Uterus (tissue), 4 donors: Measurements from ENCODE around the gene CST9. TPM values are rescaled to one million over a fixed set of nuclear protein-coding genes. Genes with fewer than 3 reads are reported as not detected.
"Not testable (repeated sequence)": the region's sequence is repeated elsewhere in the genome, so short reads cannot be mapped to it uniquely, and the experiment has no call there.

Experiments used
- DNase-seq, 2 donors: peaks; one replicate each; pipeline ENCODE4 v3.0.0-alpha.2; 2019 to 2020
- H3K27ac ChIP-seq, 2 donors: fragments of 200-600 bp; sonication (generic); 1 replicate in 1 of 2; 2 replicates in 1 of 2; pipeline ENCODE4 v1.5.1; 2016 to 2018
- H3K27me3 ChIP-seq, 2 donors: fragments of 200-600 bp; sonication (generic); one replicate each; pipeline ENCODE4 v1.5.1; 2018 to 2019; ENCODE audit warnings: control low read depth in 1 of 2
- H3K36me3 ChIP-seq, 2 donors: fragments of 200-600 bp; sonication (generic); one replicate each; pipeline ENCODE4 v1.5.1; 2019; ENCODE audit warnings: control low read depth in 1 of 2
- H3K4me1 ChIP-seq, 2 donors: fragments of 200-600 bp; sonication (generic); one replicate each; pipeline ENCODE4 v1.5.1; 2018 to 2019; ENCODE audit warnings: control low read depth in 1 of 2
- H3K4me3 ChIP-seq, 2 donors: fragments of 200-600 bp; sonication (generic); 1 replicate in 1 of 2; 2 replicates in 1 of 2; pipeline ENCODE4 v1.5.1; 2018 to 2019; ENCODE audit warnings: mild to moderate bottlenecking in 1 of 2
- H3K9me3 ChIP-seq, 2 donors: fragments of 200-600 bp; sonication (generic); one replicate each; pipeline ENCODE4 v1.5.1; 2019; ENCODE audit warnings: control low read depth in 1 of 2
- POLR2A ChIP-seq, 2 donors: fragments of 450-650 bp; IDR thresholded peaks; one replicate each; pipeline ENCODE4 v1.6.1; 2016; ENCODE audit warnings: antibody characterized with exemption in 2 of 2, mild to moderate bottlenecking in 1 of 2, moderate library complexity in 1 of 2
- intact Hi-C: fragments of 100-400 bp; cut with DNase I; formaldehyde crosslinking; loops from one replicate; pipeline ENCODE4 v1.15.1; 2023; ENCODE audit warnings: low total_unique reads
- total RNA-seq, 4 donors: library from RNA; depleted of rRNA in 3 of 4; stranded (reverse); fragments of >200 nt in 3 of 4; gene quantifications; one replicate each; pipeline versions ENCODE4 v1.1.0 to v1.2.4, GENCODE V29; 2014 to 2023
- TF ChIP-seq, protein P1 (sequence below), 4 experiments: fragments of 200-600 bp in 2 of 4; fragments of 450-650 bp in 2 of 4; sonication (generic) in 2 of 4; IDR thresholded peaks; one replicate each; pipeline ENCODE4 v1.5.1; 2016 to 2019; ENCODE audit warnings: antibody characterized with exemption in 4 of 4, mild to moderate bottlenecking in 2 of 4, moderate library complexity in 1 of 4
- donor health status: DM: yes; HTN: yes; CAD: no.

Gene CST9
- total RNA-seq, 4 donors from 2014 or later, result not detected

DNA sequence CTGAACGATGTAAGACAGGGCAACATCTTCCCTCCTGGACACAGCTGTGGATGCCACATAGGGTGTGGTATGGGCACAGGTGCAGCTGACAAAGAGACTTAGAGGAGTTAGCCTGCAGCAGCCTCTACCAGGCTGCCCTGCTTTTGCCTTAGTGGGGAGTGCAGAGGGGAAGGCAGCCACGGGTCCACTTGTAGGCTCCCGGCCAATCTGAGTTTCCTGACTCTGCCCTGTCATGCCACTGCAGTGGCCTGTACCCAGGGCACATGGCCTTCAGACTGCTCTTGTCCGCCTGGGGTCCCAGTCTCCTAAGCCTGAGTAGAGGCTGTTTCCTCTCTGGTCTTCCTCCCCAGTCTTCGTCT, 20.3 kb downstream of the CST9 start:
- Histone ChIP-seq H3K9me3 (no peaks in the 10 kb centered on the region), H3K36me3 (no peaks in the 10 kb centered on the region), H3K4me3 (no peak overlapping the region), H3K4me1 (no peaks in the 10 kb centered on the region), H3K27me3 (no peaks in the 10 kb centered on the region), H3K27ac (no peak overlapping the region)
- intact Hi-C loops, result no loop called here
- TF ChIP-seq, protein P1, sequence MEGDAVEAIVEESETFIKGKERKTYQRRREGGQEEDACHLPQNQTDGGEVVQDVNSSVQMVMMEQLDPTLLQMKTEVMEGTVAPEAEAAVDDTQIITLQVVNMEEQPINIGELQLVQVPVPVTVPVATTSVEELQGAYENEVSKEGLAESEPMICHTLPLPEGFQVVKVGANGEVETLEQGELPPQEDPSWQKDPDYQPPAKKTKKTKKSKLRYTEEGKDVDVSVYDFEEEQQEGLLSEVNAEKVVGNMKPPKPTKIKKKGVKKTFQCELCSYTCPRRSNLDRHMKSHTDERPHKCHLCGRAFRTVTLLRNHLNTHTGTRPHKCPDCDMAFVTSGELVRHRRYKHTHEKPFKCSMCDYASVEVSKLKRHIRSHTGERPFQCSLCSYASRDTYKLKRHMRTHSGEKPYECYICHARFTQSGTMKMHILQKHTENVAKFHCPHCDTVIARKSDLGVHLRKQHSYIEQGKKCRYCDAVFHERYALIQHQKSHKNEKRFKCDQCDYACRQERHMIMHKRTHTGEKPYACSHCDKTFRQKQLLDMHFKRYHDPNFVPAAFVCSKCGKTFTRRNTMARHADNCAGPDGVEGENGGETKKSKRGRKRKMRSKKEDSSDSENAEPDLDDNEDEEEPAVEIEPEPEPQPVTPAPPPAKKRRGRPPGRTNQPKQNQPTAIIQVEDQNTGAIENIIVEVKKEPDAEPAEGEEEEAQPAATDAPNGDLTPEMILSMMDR (IDR thresholded peaks at IDR 0.05), result no peak
- TF ChIP-seq POLR2A (IDR thresholded peaks at IDR 0.05), result no peak
- no peak for DNase-seq

DNA sequence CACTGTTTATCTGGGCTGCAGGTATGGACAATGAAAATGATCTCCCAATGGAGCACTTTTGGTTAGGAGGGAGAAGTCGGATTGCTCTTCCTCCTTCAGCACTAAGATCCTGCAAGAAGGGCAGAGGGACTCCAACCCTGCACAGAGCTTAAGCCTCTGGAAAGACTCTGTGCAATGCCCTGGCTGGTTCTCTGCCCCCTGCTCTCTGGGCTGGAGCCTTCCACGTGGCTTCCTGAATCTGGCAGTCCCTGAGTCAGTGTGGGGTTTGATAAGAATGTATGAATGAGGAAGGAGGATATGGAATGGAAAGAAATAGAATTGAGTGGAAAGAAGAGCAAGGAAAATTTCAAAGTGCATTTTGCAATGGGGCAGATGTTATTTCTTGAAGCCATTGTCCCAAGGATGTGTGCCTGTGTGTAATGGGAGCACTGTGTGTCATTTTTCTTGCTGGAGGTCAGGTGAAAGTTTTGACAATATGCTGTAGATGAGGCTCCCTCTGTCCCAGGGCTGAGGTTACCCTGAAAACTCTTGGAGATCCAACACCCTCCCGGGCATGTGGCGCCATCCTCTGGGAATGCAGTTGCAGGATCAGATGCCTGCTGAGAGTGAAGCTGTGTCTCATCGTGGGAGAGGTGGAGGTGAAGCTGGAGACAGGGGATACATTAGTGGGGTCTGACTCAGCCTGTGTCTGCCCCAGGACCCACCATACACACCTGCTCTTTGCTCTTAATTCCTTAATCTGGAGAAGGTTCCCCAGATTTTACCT, 21.1 kb downstream of the CST9 start:
- Histone ChIP-seq H3K4me1 (no peaks in the 10 kb centered on the region), H3K4me3 (no peak overlapping the region), H3K27me3 (no peaks in the 10 kb centered on the region), H3K9me3 (no peaks in the 10 kb centered on the region), H3K36me3 (no peaks in the 10 kb centered on the region), H3K27ac (no peak overlapping the region)
- TF ChIP-seq, protein P1 (IDR thresholded peaks at IDR 0.05), result no peak
- TF ChIP-seq POLR2A (IDR thresholded peaks at IDR 0.05), result no peak
- intact Hi-C loops, result no loop called here
- no peak for DNase-seq

GRCh38 chr20:23583526-23583925, 22.2 kb downstream of the CST9 start:
- Histone ChIP-seq H3K27me3 (no peaks in the 10 kb centered on the region), H3K4me1 (no peaks in the 10 kb centered on the region), H3K27ac (no peak overlapping the region), H3K9me3 (no peaks in the 10 kb centered on the region), H3K4me3 (no peak overlapping the region), H3K36me3 (no peaks in the 10 kb centered on the region)
- intact Hi-C loops, result no loop called here
- no peak for DNase-seq
- TF ChIP-seq, protein P1 (IDR thresholded peaks at IDR 0.05), result no peak
- no peak for TF ChIP-seq POLR2A (IDR thresholded peaks at IDR 0.05)

DNA sequence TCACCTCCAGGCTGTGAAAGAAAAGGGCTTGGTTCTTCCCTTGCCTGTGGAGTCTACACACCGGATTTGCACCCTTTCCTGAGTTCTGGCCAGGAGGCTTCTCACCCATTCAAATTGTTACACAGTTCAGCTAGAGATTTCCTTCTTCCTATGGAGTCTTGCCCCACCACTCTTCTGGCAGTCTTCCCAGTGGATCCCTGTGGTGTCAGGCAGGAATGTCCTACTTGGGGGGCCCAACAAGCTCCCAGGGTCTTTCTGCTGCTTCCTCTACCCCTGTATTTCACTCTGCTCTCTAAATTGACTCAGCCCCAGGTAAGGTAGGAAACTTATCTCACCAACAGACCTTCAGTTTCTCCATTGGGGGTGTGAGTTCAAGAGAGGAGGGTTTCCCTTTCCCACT, 23.4 kb downstream of the CST9 start:
- intact Hi-C loops, result no loop called here
- Histone ChIP-seq H3K27me3 (no peaks in the 10 kb centered on the region), H3K36me3 (no peaks in the 10 kb centered on the region), H3K9me3 (no peaks in the 10 kb centered on the region), H3K4me1 (no peaks in the 10 kb centered on the region), H3K27ac (no peak overlapping the region), H3K4me3 (no peak overlapping the region)
- no peak for DNase-seq
- TF ChIP-seq, protein P1 (IDR thresholded peaks at IDR 0.05), result no peak
- TF ChIP-seq POLR2A (IDR thresholded peaks at IDR 0.05), result no peak

DNA sequence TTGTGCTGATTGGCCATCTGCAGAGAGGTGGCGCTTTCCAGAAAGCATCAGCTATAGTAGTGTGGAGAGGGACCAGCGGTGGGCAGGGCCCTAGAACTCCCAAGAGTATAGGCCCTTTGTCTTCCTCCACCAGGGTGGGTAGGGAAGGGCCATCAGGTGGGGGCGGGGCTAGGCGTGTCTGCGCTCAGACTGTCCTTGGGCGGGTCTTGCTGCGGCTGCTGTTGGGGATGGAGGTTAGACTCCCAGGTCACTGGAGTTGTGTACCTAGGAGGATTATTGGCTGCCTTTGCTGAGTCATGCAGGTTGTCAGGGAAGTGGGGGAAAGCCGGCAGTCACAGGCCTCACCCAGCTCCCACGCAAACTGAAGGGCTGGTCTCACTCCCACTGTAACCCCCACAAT, 23.9 kb downstream of the CST9 start:
- H3K4me3 ChIP-seq, H3K9me3 ChIP-seq, H3K36me3 ChIP-seq, H3K4me1 ChIP-seq, intact Hi-C loops, H3K27me3 ChIP-seq, H3K27ac ChIP-seq, DNase-seq: not testable (repeated sequence)

GRCh38 chr20:23574977-23575376, 30.7 kb downstream of the CST9 start:
- Histone ChIP-seq H3K36me3 (no peaks in the 10 kb centered on the region), H3K27ac (no peak overlapping the region), H3K4me1 (no peaks in the 10 kb centered on the region), H3K27me3 (no peaks in the 10 kb centered on the region), H3K4me3 (no peak overlapping the region), H3K9me3 (no peaks in the 10 kb centered on the region)
- no peak for DNase-seq
- intact Hi-C loops, result no loop called here
- TF ChIP-seq, protein P1 (IDR thresholded peaks at IDR 0.05), result no peak
- TF ChIP-seq POLR2A (IDR thresholded peaks at IDR 0.05), result no peak
